EL (cell line): ENCODE results near the gene RIPOR3.
"Not testable (repeated sequence)": the region's sequence is repeated elsewhere in the genome, so short reads cannot be mapped to it uniquely, and the experiment has no call there.

Source experiments
- DNase-seq: peaks from one replicate; pipeline ENCODE4 v3.0.0-alpha.2; 2016

The RIPOR3 gene

DNA sequence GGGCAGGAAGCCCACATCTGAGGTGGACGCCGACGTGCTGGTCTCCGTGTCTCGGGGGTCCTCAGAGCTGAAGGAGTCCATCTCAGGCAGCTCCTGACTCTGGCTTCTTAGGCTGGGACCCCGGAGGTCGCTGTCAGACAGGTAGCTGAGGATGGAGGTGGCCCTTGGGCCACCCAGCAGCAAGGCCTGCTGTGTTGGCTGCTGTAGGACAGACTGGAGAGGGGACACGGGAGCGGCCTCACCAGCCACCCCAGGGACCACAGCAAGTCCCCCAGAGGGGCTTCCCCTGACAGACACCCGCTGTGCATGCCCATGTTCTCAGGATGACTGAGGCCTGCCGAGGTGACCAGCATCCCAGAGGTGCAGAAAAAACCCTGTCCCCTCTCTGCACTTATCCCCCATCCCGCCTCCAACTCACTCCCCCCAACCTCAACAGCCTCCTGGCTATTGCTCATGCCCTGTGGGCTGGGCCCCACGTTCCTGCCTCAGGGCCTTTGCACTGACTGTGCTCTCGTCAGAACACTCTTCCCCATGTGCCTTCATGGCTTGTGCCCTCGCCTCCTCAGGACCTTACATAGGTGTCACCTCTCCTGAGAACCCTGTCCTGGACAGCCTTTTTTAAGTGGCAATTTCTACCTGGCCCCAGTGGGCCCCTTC is 88.8 kb downstream of the RIPOR3 start:
- DNase-seq = no peak

- no peak for DNase-seq
These were observed 89.6 kb downstream of the RIPOR3 start for GRCh38 chr20:50601511-50602431.

- no peak for DNase-seq
These were observed 91.0 kb downstream of the RIPOR3 start for GRCh38 chr20:50600281-50600895.

DNA sequence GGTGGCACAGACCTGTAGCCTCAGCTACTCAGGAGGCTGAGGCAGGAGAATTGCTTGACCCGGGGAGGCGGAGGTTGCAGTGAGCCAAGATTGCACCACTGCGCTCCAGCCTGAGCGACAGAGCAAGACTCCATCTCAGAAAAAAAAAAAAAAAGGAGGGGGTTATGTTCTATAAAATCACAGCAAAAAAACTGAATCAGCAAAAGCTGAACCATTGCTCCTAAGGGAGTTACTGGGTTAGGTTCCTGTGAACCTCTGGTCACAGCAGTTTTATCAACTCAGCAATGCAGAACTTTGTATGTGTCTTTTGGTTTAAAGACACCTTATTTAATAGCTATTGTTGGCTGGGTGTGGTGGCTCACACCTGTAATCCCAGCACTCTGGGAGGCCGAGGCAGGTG is 92.6 kb downstream of the RIPOR3 start:
- not testable (repeated sequence) for DNase-seq

DNA sequence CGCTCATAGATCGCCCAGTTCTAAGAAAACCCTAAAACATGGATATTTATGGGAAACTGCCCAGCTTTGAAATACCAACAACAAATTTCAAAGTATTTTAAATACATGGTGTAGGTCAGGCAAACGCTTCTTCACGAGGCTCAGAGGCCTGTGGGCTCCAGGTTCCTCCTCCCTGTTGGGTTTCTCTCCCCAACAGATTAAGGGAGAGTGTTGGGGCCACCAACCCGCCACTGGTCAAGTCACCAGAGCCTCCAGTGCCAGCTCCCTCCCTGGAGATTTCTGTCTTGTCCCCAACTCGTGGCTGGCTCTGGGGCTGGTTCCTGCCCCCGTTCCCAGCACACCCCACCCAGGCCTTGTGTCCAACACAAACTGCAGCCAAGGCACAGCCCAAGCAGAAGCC is 93.3 kb downstream of the RIPOR3 start:
- DNase-seq = no peak

GRCh38 chr20:50597406-50597969 is 93.9 kb downstream of the RIPOR3 start:
- DNase-seq = no peak

DNA sequence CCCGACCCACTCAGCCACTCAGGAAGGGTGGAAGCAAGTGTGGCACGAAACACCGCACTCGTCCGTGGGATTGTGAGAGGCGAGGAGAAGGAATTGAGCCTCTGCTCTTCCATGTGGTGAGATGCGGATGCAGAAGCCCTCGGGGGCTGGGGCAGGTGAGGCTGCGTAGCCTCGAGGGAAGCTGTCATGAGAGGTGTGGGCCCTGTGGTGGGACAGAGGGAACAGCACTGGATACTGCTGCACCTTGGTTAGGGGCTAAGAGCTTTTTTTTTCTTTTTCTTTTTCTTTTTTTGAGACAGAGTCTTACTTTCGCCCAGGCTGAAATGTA is 94.7 kb downstream of the RIPOR3 start:
- DNase-seq = no peak

GRCh38 chr20:50595988-50596693 is 95.2 kb downstream of the RIPOR3 start:
- no peak for DNase-seq

GRCh38 chr20:50595433-50595895 is 95.9 kb downstream of the RIPOR3 start:
- DNase-seq = no peak

DNA sequence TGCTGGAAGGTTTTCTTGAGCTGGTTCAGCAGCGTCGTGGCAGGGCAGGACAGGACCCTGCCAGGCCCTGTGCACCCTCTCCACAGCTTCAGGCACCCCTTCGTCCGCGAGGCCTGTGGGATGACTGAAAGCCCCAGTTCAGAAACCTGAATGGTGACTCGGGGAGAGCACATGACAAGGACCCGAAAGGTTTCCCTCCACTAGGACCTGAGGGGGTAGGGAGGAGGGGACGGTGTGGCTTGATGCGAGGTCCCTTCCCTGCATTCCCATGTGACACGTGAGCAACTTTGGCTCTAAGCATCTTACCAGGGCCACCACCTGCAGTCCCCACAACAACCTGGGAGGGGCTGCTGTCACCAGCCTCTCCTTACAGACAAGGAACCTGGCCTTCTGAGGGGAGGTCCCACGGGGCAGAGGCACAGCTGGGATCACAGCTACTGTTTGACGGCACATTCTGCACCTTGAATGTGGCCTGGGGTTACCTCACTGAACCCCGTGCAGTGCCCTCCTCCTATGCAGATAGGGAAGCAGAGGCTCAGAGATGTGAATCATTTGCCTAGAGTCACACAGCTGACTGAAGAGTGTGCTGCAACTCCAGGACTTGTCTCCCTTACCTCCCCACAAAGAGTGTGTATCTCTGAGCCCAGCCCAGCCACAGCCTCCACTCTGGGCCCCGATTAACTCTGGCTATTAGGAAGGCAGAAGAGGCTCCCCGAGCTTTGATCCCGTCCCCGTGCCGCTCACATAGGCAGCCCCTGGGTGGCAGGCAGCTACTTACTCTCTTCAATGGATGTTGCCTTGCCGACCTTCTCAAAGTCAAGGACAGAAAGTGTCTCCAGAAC is 96.5 kb downstream of the RIPOR3 start:
- DNase-seq = no peak

- no peak for DNase-seq
These were observed 97.1 kb downstream of the RIPOR3 start for GRCh38 chr20:50594231-50594590.

- no peak for DNase-seq
These were observed 98.4 kb downstream of the RIPOR3 start for GRCh38 chr20:50593005-50593335.

DNA sequence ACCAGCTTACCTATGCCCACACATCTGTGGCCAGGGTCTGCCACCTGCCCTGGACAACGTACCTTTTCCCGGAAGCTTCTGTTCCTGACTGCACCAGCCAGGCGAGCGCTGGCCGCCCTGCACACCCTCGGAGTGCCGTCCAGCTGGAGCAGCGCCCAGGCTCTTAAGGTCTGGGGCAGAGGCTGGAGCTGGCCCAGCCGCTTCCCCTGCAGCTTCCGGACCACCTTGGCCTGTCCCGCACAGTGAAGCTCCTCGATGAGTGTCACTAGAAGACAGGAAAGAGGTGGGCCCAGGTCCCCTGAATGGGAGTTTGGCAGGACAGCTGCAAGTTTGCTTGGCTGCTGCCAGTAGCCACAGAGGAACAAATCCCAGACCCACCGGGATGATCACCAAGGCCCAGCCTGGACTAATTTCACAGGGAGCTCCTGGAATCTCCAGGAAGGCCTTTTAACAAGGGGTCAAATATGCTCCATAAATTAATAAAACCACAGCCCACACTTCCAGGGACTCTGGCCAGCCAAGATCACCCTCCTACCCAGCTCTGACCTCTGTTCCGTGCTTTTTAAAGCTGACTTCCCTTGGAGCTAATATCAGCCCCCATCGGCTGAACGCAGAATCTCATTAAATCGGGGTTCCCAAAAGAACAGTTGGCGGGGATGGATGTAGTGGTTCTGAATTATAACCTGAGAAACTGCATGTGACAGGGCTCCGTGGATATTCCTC is 98.9 kb downstream of the RIPOR3 start:
- no peak for DNase-seq

GRCh38 chr20:50591233-50591852 is 100.0 kb downstream of the RIPOR3 start:
- DNase-seq = no peak

DNA sequence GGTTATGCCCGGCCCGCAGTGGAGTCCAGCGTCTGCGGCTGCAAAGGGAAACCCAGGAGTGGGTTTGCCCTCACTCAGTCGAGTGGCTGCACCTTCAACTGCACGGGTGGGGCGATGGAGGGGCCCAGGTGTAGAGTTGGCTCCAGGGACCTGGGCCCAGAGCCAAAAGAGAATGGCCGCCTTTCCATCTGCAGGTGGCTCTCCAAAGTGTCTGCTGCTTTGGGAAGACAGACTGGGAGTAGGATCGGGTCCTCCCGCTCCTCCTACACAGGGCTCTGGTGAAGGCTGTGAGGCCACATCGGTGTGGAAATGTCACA is 101.0 kb downstream of the RIPOR3 start:
- DNase-seq = no peak

- no peak for DNase-seq
These were observed 101.6 kb downstream of the RIPOR3 start for GRCh38 chr20:50589548-50590347.

DNA sequence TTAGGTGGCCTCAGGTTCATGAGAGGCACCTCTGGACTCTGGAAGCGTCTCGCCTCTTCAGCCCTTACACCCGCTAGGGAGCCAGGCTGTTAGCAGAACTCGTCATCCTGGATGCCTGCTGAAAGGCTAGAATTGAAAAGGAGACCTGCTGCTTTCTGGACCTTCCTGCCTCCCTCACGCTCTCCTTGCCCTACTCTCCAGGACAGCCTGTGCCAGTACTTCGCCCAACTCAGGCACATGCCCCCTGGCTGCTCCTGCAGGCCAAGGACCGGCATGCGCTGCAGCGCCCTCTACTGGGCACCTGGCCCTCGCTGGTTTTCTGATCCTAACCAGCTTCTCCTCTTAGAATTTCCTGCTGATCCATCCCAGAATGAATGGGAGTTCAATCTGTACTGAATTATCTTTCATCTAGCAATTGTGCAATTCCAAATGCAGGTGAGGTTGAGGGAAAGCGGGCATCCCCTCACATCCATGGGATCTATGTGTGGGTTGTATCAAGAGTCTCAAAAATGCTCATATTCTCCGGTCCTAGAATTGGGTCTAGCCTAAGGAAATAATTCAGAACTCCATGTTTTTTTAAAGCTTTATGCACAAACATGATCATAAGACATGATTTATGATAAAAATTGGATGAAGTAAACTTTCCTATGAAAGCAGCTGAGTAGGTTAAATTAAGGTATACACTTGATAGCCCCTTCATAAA is 103.2 kb downstream of the RIPOR3 start:
- peak; percentile 57 for DNase-seq

DNA sequence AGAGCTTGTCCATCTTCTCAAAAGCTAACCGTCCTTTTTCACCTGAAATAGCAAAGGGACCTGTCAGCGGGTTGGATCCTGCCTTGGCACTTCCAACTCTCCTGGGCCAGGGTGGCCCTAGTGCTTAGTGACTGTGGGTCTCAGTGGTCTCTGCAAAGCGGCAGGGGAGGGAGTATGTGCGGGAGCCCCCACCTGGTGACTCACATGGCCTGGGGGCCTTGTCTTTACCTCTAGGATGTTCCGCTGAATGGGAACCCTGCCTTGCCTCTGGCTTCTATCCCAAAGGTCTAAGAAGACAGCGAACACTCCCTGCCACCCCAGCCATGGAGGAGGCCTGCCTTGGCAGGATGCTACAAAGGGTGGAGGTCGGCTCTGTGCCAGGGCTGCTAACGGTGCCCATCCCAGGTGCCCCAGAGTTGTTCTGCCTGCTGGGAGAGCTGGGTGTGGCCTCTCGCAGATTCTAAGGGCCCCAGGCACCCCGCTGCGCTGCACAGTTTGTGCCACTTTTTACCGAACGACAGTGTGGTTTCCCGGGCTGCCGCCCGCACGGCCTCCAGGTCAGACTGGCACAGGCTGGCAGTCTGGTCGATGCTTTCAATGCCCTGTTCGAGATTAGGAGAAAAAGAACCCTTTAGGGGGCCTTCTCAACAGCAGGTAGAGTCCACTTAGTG is 103.9 kb downstream of the RIPOR3 start:
- DNase-seq = no peak
